K562 (cell line): ENCODE measurements around the gene IKZF3. TPM values are rescaled to one million over a fixed set of nuclear protein-coding genes. Genes with fewer than 3 reads are reported as not detected.

Experiments used
- ATAC-seq: fragments of 200-7000 bp; cut with Tn5 transposase; 3 replicates; pipeline ENCODE4 v1.9.1; 2020; ENCODE audit warnings: moderate library complexity
- BruUV-seq: library from RNA; stranded (reverse); fragments of 400-500 nt; replicated peaks from 2 replicates; lab custom pipeline; 2021; lab: Mats Ljungman, UMichigan
- CTCF ChIA-PET: fragments of 300-600 bp; formaldehyde crosslinking; extraction: SDS; loops from one replicate; lab custom pipeline; 2021; ENCODE audit warnings: low intra/inter-chr PET ratio; lab: Yijun Ruan, JAX
- POLR2A ChIA-PET: fragments of 300-600, 350-650 bp; sonication (Branson Sonifier 250); formaldehyde crosslinking; extraction: SDS; loops from one replicate; lab custom pipeline; 2021; ENCODE audit warnings: antibody characterized with exemption, inconsistent platforms; lab: Yijun Ruan, JAX
- DNase-seq, 4 experiments: peaks; one replicate each; pipeline versions ENCODE4 v3.0.0 to v3.0.0-alpha.2; 2011 to 2018; ENCODE audit warnings: low spot score in 3 of 4, mixed read lengths in 3 of 4; ENCODE audit errors: extremely low read depth in 1 of 4
- FAIRE-seq: peaks from 2 replicates; lab custom pipeline; 2011; peaks lifted over from hg19 to GRCh38; lab: Jason Lieb, UNC
- H2AFZ ChIP-seq: 2 replicates; pipeline ENCODE4 v1.6.0; 2011; ENCODE audit warnings: low read depth, low read length, control low read depth, inconsistent platforms
- H3K27ac ChIP-seq: fragments of 200-600 bp; 3 replicates; pipeline ENCODE4 v1.8.0; 2011; ENCODE audit warnings: low read depth, mild to moderate bottlenecking, control low read depth, inconsistent platforms, low read length, moderate library complexity, mixed read lengths; ENCODE audit errors: extremely low read depth
- H3K27me3 ChIP-seq, 2 experiments: fragments of 300-600 bp in 1 of 2; 2 replicates in 1 of 2; 3 replicates in 1 of 2; pipeline versions ENCODE4 v1.6.0 to v1.8.0; 2011; ENCODE audit warnings: inconsistent platforms in 2 of 2, low read length in 2 of 2, mild to moderate bottlenecking in 1 of 2, mixed read lengths in 1 of 2, moderate library complexity in 1 of 2; ENCODE audit not compliant: control insufficient read depth in 2 of 2, insufficient read depth in 2 of 2
- H3K36me3 ChIP-seq: fragments of 300-600 bp; 3 replicates; pipeline ENCODE4 v1.8.0; 2011; ENCODE audit warnings: mild to moderate bottlenecking, low read length, inconsistent platforms; ENCODE audit not compliant: control insufficient read depth, insufficient read depth
- H3K4me1 ChIP-seq, 2 experiments: fragments of 200-600 bp in 1 of 2; replicated peaks in 1 of 2; 2 replicates in 1 of 2; 3 replicates in 1 of 2; pipeline versions ENCODE4 v1.5.1 to v1.8.0; 2011; ENCODE audit warnings: inconsistent platforms in 2 of 2, low read length in 2 of 2, mild to moderate bottlenecking in 1 of 2, mixed read lengths in 1 of 2, moderate library complexity in 1 of 2; ENCODE audit not compliant: control insufficient read depth in 2 of 2, insufficient read depth in 2 of 2
- H3K4me2 ChIP-seq: 2 replicates; pipeline ENCODE4 v1.6.1; 2011; ENCODE audit warnings: low read length, control low read depth, inconsistent platforms, mixed read lengths; ENCODE audit not compliant: insufficient read depth
- H3K4me3 ChIP-seq: fragments of 200-600 bp; sonication (generic), shearing (Covaris generic); 2 replicates; pipeline ENCODE4 v1.5.1; 2016; ENCODE audit warnings: control low read depth, inconsistent platforms
- H3K79me2 ChIP-seq: fragments of 200-600 bp; 3 replicates; pipeline ENCODE4 v1.8.0; 2011; ENCODE audit warnings: low read length, inconsistent platforms; ENCODE audit not compliant: control insufficient read depth, insufficient read depth
- H3K9ac ChIP-seq, 2 experiments: 2 replicates each; pipeline versions ENCODE4 v1.6.0 to v1.6.1; 2011; ENCODE audit warnings: low read depth in 2 of 2, low read length in 2 of 2, control low read depth in 1 of 2, inconsistent platforms in 1 of 2, mild to moderate bottlenecking in 1 of 2, mixed read lengths in 1 of 2; ENCODE audit not compliant: insufficient read depth in 1 of 2
- H3K9me1 ChIP-seq: one replicate; pipeline ENCODE4 v1.6.0; 2011; ENCODE audit warnings: inconsistent platforms, mild to moderate bottlenecking, low read length, moderate library complexity; ENCODE audit not compliant: control insufficient read depth, insufficient read depth
- H3K9me3 ChIP-seq: replicated peaks from 2 replicates; pipeline ENCODE4 v1.5.1; 2011; ENCODE audit warnings: low read depth, low read length, inconsistent platforms; ENCODE audit not compliant: control insufficient read depth, insufficient read depth
- H4K20me1 ChIP-seq: replicated peaks from 2 replicates; pipeline ENCODE4 v1.6.1; 2011; ENCODE audit warnings: low read length, inconsistent platforms, mixed read lengths; ENCODE audit not compliant: control insufficient read depth, insufficient read depth
- E2F5 ChIP-seq: sonication (generic); formaldehyde crosslinking; IDR thresholded peaks from 2 replicates; pipeline ENCODE4 v1.8.0; 2022; ENCODE audit warnings: mild to moderate bottlenecking, missing genetic modification reagents
- EZH2 ChIP-seq: IDR thresholded peaks from 2 replicates; pipeline ENCODE4 v1.6.1; 2012; ENCODE audit warnings: low read depth, mild to moderate bottlenecking, inconsistent platforms, low read length, borderline replicate concordance
- HNRNPK ChIP-seq: fragments of 200-400 bp; formaldehyde crosslinking; IDR thresholded peaks from one replicate; pipeline ENCODE4 v1.6.1; 2018; ENCODE audit warnings: mild to moderate bottlenecking, low read depth, low read length; ENCODE audit not compliant: poor library complexity, severe bottlenecking
- MAFK ChIP-seq: IDR thresholded peaks from 2 replicates; pipeline ENCODE4 v1.6.1; 2011; ENCODE audit warnings: low read length, improper control_type of control experiment
- MTA3 ChIP-seq: fragments of 450-650 bp; formaldehyde crosslinking; IDR thresholded peaks from 2 replicates; pipeline ENCODE4 v1.6.1; 2017; ENCODE audit warnings: mild to moderate bottlenecking, borderline replicate concordance
- NR3C1 ChIP-seq: sonication (generic); formaldehyde crosslinking; IDR thresholded peaks from 2 replicates; pipeline ENCODE4 v1.8.1; 2022; ENCODE audit warnings: missing genetic modification reagents
- PHF20 ChIP-seq: fragments of 450-650 bp; IDR thresholded peaks from 2 replicates; pipeline ENCODE4 v1.6.1; 2018; ENCODE audit not compliant: partially characterized antibody
- RBM22 ChIP-seq: fragments of 200-400 bp; formaldehyde crosslinking; IDR thresholded peaks from 2 replicates; pipeline ENCODE4 v1.6.1; 2018; ENCODE audit warnings: low read length, low read depth; ENCODE audit not compliant: poor library complexity, severe bottlenecking
- SLC30A9 ChIP-seq: fragments of 250-450 bp; sonication (Bioruptor Pico); IDR thresholded peaks from 2 replicates; pipeline ENCODE4 v1.8.0; 2022; ENCODE audit warnings: mild to moderate bottlenecking, moderate library complexity
- SMARCB1 ChIP-seq: IDR thresholded peaks from 2 replicates; pipeline ENCODE4 v1.6.1; 2011; ENCODE audit warnings: improper control_type of control experiment, low read depth; ENCODE audit not compliant: insufficient read length
- SMC3 ChIP-seq: conservative IDR thresholded peaks from 2 replicates; pipeline ENCODE4 v1.6.1; 2011; ENCODE audit warnings: low read depth, low read length, improper control_type of control experiment; ENCODE audit not compliant: insufficient read depth
- ZBTB7A ChIP-seq: IDR thresholded peaks from 2 replicates; pipeline ENCODE4 v1.6.1; 2011; ENCODE audit warnings: low read depth, mild to moderate bottlenecking, low read length, moderate library complexity, borderline replicate concordance; ENCODE audit not compliant: control insufficient read depth
- ZNF146 ChIP-seq: IDR thresholded peaks from one replicate; pipeline ENCODE4 v1.6.1; 2018; ENCODE audit warnings: missing compliant biosample characterization; ENCODE audit not compliant: unreplicated experiment
- WGBS: fragments of 100-300 bp; shearing (Covaris generic); methylation state at CpG from one replicate; pipeline ENCODE4 v1.1.6; 2016; ENCODE audit warnings: low coverage, mixed read lengths; ENCODE audit not compliant: insufficient coverage; ENCODE audit errors: missing lambda C conversion rate; 5-methylcytosine and 5-hydroxymethylcytosine counted together
- in situ Hi-C: fragments of 300-500 bp; cut with MboI; formaldehyde crosslinking; loops from 4 replicates; pipeline ENCODE4 v1.15.0; 2018; ENCODE audit warnings: inconsistent platforms, mixed read lengths
- intact Hi-C: fragments of 100-400 bp; cut with micrococcal nuclease; formaldehyde crosslinking; loops from 2 replicates; pipeline ENCODE4 v1.14.2; 2022
- polyA plus RNA-seq, 8 experiments: library from polyadenylated mRNA; depleted of rRNA in 4 of 8; stranded (reverse) in 5 of 8; unstranded in 3 of 8; fragments of >200 nt; fragmentation: Nextera tagmentation in 2 of 8; fragmentation: Illumina TruSeq in 1 of 8; extraction: Ambion mirVana in 2 of 8; extraction: Trizol in 1 of 8; gene quantifications; 2 replicates each; pipeline versions ENCODE4 v1.2.1 to v1.2.3, GENCODE V29; 2011 to 2014; ENCODE audit warnings: inconsistent platforms in 1 of 8, missing spikeins in 1 of 8
- total RNA-seq, 7 experiments: library from RNA; depleted of rRNA in 6 of 7; stranded (reverse); fragments of >200 nt in 6 of 7; fragmentation: Illumina TruSeq in 2 of 7; extraction: Trizol in 2 of 7; gene quantifications; 2 replicates each; pipeline versions ENCODE4 v1.2.1 to v1.2.3, GENCODE V29; 2011 to 2021; ENCODE audit warnings: low replicate concordance in 1 of 7
- TF ChIP-seq, protein P1 (sequence below): fragments of 450-650 bp; formaldehyde crosslinking; IDR thresholded peaks from 2 replicates; pipeline ENCODE4 v1.4.0; 2022; ENCODE audit warnings: missing genetic modification characterization

The IKZF3 gene
- total and polyA plus RNA-seq, 9 of the 15 experiments (the other 6 are each of a cell fraction or from before 2014, with no cell fraction given) = 0.06 to 1.6 (median 0.62) TPM

- H4K20me1 ChIP-seq = no peaks in the 10 kb centered on the region
- H3K36me3 ChIP-seq = no peaks in the 10 kb centered on the region
- peaks cover 33 to 49% of the 10 kb centered on the region in 2 experiments for H3K27me3 ChIP-seq
- intact Hi-C loops (no loop called here), in situ Hi-C loops (no loop called here)
- FAIRE-seq = no peak
- H3K79me2 ChIP-seq = no peaks in the 10 kb centered on the region
- no peak overlapping the region for H3K27ac ChIP-seq
- ChIA-PET CTCF (no interaction called here), POLR2A (interaction anchor here (1.2 kb wide), 1 partner anchor 9 kb away, joined by 6 read pairs; no protein-coding TSS in a partner anchor)
- 23% methylated on average over 9 of the region's 10 CpGs for WGBS
- H3K4me1 ChIP-seq = no peaks in the 10 kb centered on the region
- no peak for DNase-seq
- no peak for ATAC-seq
- no TSS peak for BruUV-seq
- no peaks in the 10 kb centered on the region for H3K9me3 ChIP-seq
- TF ChIP-seq HNRNPK (no peak), EZH2 (no peak), ZNF146 (CRISPR knock-in tag) (no peak), ZBTB7A (no peak), SMARCB1 (no peak)
- no peak overlapping the region for H2AFZ ChIP-seq
- H3K4me2 ChIP-seq = no peak overlapping the region
- H3K4me3 ChIP-seq = no peak overlapping the region
- H3K9ac ChIP-seq = no peak overlapping the region
- no peaks in the 10 kb centered on the region for H3K9me1 ChIP-seq
Observed at GRCh38 chr17:39761861-39762496, 102.1 kb downstream of the IKZF3 start.

GRCh38 chr17:39759204-39759603 is 104.9 kb downstream of the IKZF3 start:
- H4K20me1 ChIP-seq = no peaks in the 10 kb centered on the region
- H3K9ac ChIP-seq = no peak overlapping the region
- FAIRE-seq (no peak), ATAC-seq (no peak), DNase-seq (no peak)
- CTCF ChIA-PET = no interaction called here
- no peak overlapping the region for H3K4me3 ChIP-seq
- no peaks in the 10 kb centered on the region for H3K9me3 ChIP-seq
- no TSS peak for BruUV-seq
- H3K27me3 ChIP-seq = peaks cover 19 to 34% of the 10 kb centered on the region in 2 experiments; a peak in 4 of 5 replicates
- no peaks in the 10 kb centered on the region for H3K79me2 ChIP-seq
- POLR2A ChIA-PET = interaction anchor here (1.1 kb wide), 1 partner anchor 25 kb away, joined by 4 read pairs; no protein-coding TSS in a partner anchor
- H3K27ac ChIP-seq = no peak overlapping the region
- intact Hi-C loops = no loop called here
- no peaks in the 10 kb centered on the region for H3K36me3 ChIP-seq
- H3K4me2 ChIP-seq = no peak overlapping the region
- H2AFZ ChIP-seq = no peak overlapping the region
- in situ Hi-C loops = loop anchor here (5.0 kb wide), 1 partner anchor 137 kb away; no protein-coding TSS in a partner anchor
- WGBS = 35% methylated on average over 5 of the region's 5 CpGs
- H3K4me1 ChIP-seq = peaks cover 0 to 10% of the 10 kb centered on the region in 2 experiments; a peak in 2 of 5 replicates
- no peaks in the 10 kb centered on the region for H3K9me1 ChIP-seq
- TF ChIP-seq SMC3 = no peak
- no peak for TF ChIP-seq MTA3
- TF ChIP-seq RBM22 = no peak
- no peak for TF ChIP-seq PHF20
- no peak for TF ChIP-seq E2F5 (CRISPR knock-in tag)
- no peak for TF ChIP-seq MAFK
- TF ChIP-seq, protein P1, sequence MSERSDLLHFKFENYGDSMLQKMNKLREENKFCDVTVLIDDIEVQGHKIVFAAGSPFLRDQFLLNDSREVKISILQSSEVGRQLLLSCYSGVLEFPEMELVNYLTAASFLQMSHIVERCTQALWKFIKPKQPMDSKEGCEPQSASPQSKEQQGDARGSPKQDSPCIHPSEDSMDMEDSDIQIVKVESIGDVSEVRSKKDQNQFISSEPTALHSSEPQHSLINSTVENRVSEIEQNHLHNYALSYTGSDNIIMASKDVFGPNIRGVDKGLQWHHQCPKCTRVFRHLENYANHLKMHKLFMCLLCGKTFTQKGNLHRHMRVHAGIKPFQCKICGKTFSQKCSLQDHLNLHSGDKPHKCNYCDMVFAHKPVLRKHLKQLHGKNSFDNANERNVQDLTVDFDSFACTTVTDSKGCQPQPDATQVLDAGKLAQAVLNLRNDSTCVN (CRISPR knock-in tag) = no peak
- TF ChIP-seq NR3C1 (CRISPR knock-in tag) = no peak
- no peak for TF ChIP-seq SLC30A9 (CRISPR knock-in tag)
